Adrenal gland (tissue), 12 donors: ENCODE data around the gene LTC4S. TPM values are rescaled to one million over a fixed set of nuclear protein-coding genes. Genes with fewer than 3 reads are reported as not detected.

Source experiments
- DNase-seq, 7 donors: peaks; one replicate each; pipeline ENCODE4 v3.0.0-alpha.2; 2019 to 2020
- H3K27ac ChIP-seq, 5 donors: fragments of 200-600 bp; sonication (generic) in 4 of 5; 1 replicate in 3 of 5; 2 replicates in 2 of 5; pipeline versions ENCODE4 v1.5.1 to v1.8.0; 2016 to 2020; ENCODE audit warnings: mild to moderate bottlenecking in 1 of 5
- H3K27me3 ChIP-seq: fragments of 200-600 bp; 2 replicates; pipeline ENCODE4 v1.8.0; 2021
- H3K36me3 ChIP-seq, 2 donors: fragments of 200-600 bp; replicated peaks in 1 of 2; 1 replicate in 1 of 2; 2 replicates in 1 of 2; pipeline versions ENCODE4 v1.5.1 to v1.8.0; 2018 to 2022
- H3K4me1 ChIP-seq, 2 donors: fragments of 200-600 bp; replicated peaks in 1 of 2; 1 replicate in 1 of 2; 2 replicates in 1 of 2; pipeline versions ENCODE4 v1.5.1 to v1.8.0; 2018 to 2021
- H3K4me3 ChIP-seq, 4 donors: fragments of 200-600 bp; sonication (generic) in 3 of 4; one replicate each; pipeline ENCODE4 v1.5.1; 2016 to 2018
- H3K9me3 ChIP-seq, 3 donors: fragments of 200-600 bp; sonication (generic) in 1 of 3; replicated peaks in 1 of 3; 1 replicate in 2 of 3; 2 replicates in 1 of 3; pipeline versions ENCODE4 v1.5.1 to v1.8.0; 2016 to 2021
- CTCF ChIP-seq, 6 experiments: fragments of 450-650 bp in 4 of 6; fragments of 200-600 bp in 2 of 6; sonication (generic) in 1 of 6; IDR thresholded peaks; 1 replicate in 5 of 6; 2 replicates in 1 of 6; pipeline versions ENCODE4 v1.5.1 to v1.8.0; 2016 to 2021; ENCODE audit warnings: antibody characterized with exemption in 6 of 6, mild to moderate bottlenecking in 2 of 6, moderate library complexity in 1 of 6
- POLR2A ChIP-seq, 2 donors: fragments of 450-650 bp; IDR thresholded peaks; one replicate each; pipeline ENCODE4 v1.6.1; 2017; ENCODE audit warnings: antibody characterized with exemption in 2 of 2, mild to moderate bottlenecking in 2 of 2, moderate library complexity in 1 of 2
- WGBS, 4 donors: extraction: QIAGEN DNeasy Blood & Tissue Kit in 2 of 4; methylation state at CpG; one replicate each; pipeline versions ENCODE4 v1.1.5 to v1.1.7; 2013 to 2017; 5-methylcytosine and 5-hydroxymethylcytosine counted together
- intact Hi-C, 2 donors: fragments of 100-400 bp; cut with DNase I; formaldehyde crosslinking; loops; one replicate each; pipeline versions ENCODE4 v1.14.1 to v1.15.0; 2022 to 2023
- polyA plus RNA-seq, 3 donors: library from polyadenylated mRNA; stranded (reverse); fragments of 200-250 nt in 2 of 3; fragments of 350-450 nt in 1 of 3; fragmentation: Illumina TruSeq in 1 of 3; extraction: RNeasy Lipid Tissue Mini Kit (QIAGEN cat#74804) in 1 of 3; gene quantifications; one replicate each; pipeline ENCODE4 v1.2.3, GENCODE V29; 2013 to 2014
- total RNA-seq, 9 donors: library from RNA; depleted of rRNA in 4 of 9; stranded (reverse); fragments of >200 nt in 4 of 9; fragments of 120-200 nt in 1 of 9; fragmentation: NEBNext Ultra II Directional in 1 of 9; extraction: Animal tissue kit (Norgen Biotek cat#: 25700) in 1 of 9; gene quantifications; one replicate each; pipeline versions ENCODE4 v1.1.0 to v1.2.4, GENCODE V29; 2013 to 2023
- donor health status: healthy with polysubstance abuse.
- donor health status: Bipolar disorder and iron deficiency.
- donor health status: DM: yes; HTN: yes; CAD: no.
- donor health status: DM: no; HTN: no; CAD: no.
- donor health status: DM: no; HTN: no; CAD: no.
- donor health status: DM: yes; HTN: yes; CAD: no.

LTC4S gene
- total and polyA plus RNA-seq, 12 donors: 4.8 to 205 (median 24.1) TPM; not detected in 1

DNA sequence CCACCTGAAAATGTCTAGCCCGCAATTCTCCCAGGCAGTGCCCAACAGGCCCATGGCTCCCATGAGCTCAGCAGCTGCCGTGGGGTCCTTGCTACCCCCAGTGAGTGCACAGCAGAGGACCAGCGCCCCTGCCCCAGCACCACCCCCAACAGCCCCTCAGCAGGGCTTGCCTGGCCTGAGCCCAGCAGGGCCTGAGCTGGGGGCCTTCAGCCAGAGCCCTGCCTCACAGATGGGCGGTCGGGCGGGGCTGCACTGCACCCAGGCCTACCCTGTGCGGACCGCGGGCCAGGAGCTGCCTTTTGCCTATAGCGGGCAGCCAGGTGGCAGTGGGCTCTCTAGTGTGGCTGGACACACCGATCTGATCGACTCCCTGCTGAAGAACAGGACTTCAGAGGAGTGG is 19.3 kb upstream of the LTC4S start:
- DNase-seq: no peak
- Histone ChIP-seq H3K9me3 (no peaks in the 10 kb centered on the region), H3K36me3 (peaks cover 0 to 85% of the 10 kb centered on the region in 2 donors), H3K4me1 (peaks cover 0 to 4% of the 10 kb centered on the region in 2 donors), H3K27ac (no peak overlapping the region), H3K27me3 (no peaks in the 10 kb centered on the region), H3K4me3 (no peak overlapping the region)
- TF ChIP-seq POLR2A (IDR thresholded peaks at IDR 0.05): no peak
- no peak for TF ChIP-seq CTCF (IDR thresholded peaks at IDR 0.05)
- WGBS, 4 donors: 96 to 100% (median 98%) methylated on average over 1 to 12 of the region's 12 CpGs
- intact Hi-C loops: no loop called here

DNA sequence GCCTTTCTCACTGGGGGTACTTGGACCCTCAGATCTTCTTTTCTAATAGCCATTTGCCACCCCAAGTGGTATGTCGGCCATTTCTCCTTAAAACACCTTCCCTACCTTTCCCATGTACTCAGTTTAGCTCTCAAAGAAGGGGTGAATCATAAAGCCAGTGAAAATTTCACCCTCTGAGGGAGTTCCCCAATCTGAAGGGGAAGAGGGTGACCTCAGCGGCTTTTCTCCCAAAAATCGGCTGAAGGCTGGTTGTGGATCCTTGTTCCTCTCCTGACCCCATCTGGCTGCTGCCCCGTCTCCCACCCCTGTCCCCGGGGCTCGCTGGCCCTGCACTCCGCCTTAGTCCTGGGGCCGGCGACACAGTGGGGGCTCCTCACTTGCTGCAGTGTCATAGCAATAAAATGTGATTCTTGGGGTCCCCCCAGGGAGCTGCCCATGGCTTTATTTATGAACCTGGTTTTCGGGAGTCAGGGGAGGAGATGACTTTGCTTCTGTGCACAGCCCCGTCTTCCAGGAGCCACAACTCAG is 17.3 kb upstream of the LTC4S start:
- H3K9me3 ChIP-seq: no peaks in the 10 kb centered on the region
- 77 to 84% (median 82%) methylated on average over 6 to 11 of the region's 11 CpGs for WGBS, 4 donors
- no peak overlapping the region for H3K4me3 ChIP-seq
- H3K27me3 ChIP-seq: no peaks in the 10 kb centered on the region
- TF ChIP-seq CTCF (IDR thresholded peaks at IDR 0.05) (no peak), POLR2A (IDR thresholded peaks at IDR 0.05) (no peak)
- intact Hi-C loops: no loop called here
- peaks cover 0 to 64% of the 10 kb centered on the region in 2 donors for H3K36me3 ChIP-seq
- H3K27ac ChIP-seq: no peak overlapping the region
- H3K4me1 ChIP-seq: peaks cover 0 to 4% of the 10 kb centered on the region in 2 donors
- DNase-seq: no peak

- Histone ChIP-seq H3K9me3 (no peaks in the 10 kb centered on the region), H3K27ac (peak overlapping the region in 1 of 5 donors; percentile 17), H3K27me3 (no peaks in the 10 kb centered on the region), H3K4me1 (peaks cover 0 to 4% of the 10 kb centered on the region in 2 donors), H3K36me3 (peaks cover 0 to 55% of the 10 kb centered on the region in 2 donors), H3K4me3 (no peak overlapping the region)
- DNase-seq: no peak
- intact Hi-C loops: no loop called here
- no peak for TF ChIP-seq POLR2A (IDR thresholded peaks at IDR 0.05)
- TF ChIP-seq CTCF (IDR thresholded peaks at IDR 0.05): no peak
- 76 to 100% (median 89%) methylated on average over 2 to 10 of the region's 10 CpGs for WGBS, 4 donors
Observed at GRCh38 chr5:179777456-179777855, 16.3 kb upstream of the LTC4S start.

- Histone ChIP-seq H3K9me3 (no peaks in the 10 kb centered on the region), H3K27me3 (no peaks in the 10 kb centered on the region), H3K4me3 (no peak overlapping the region), H3K36me3 (peaks cover 0 to 50% of the 10 kb centered on the region in 2 donors), H3K27ac (peak overlapping the region in 2 of 5 donors; percentile 8 to 17), H3K4me1 (peaks cover 0 to 4% of the 10 kb centered on the region in 2 donors)
- intact Hi-C loops: no loop called here
- peak in 1 of 7 donors; percentile 13 for DNase-seq
- 57 to 68% (median 61%) methylated on average over 9 of the region's 9 CpGs for WGBS, 4 donors
- no peak for TF ChIP-seq POLR2A (IDR thresholded peaks at IDR 0.05)
- no peak for TF ChIP-seq CTCF (IDR thresholded peaks at IDR 0.05)
Observed at GRCh38 chr5:179777909-179778308, 15.9 kb upstream of the LTC4S start.
